GM19324 (cell line): ENCODE measurements around the gene CPB2.

Source experiments
- ATAC-seq: cut with Tn5 transposase; IDR thresholded peaks from one replicate; pipeline ENCODE4 v1.9.1; 2021; ENCODE audit warnings: mild to moderate bottlenecking, moderate library complexity; ENCODE audit not compliant: unreplicated experiment, low FRiP score

The CPB2 gene

GRCh38 chr13:46104868-46105267 is at the start of gene CPB2:
Gene CPB2 (minus strand): TSS chr13:46105033. CDS start chr13:46105009, 24 bp downstream.
- no peak for ATAC-seq

GRCh38 chr13:46154136-46154801 is 49.4 kb upstream of the CPB2 start:
- ATAC-seq, result no peak

- ATAC-seq, result no peak
Observed at GRCh38 chr13:46152627-46153328, 47.9 kb upstream of the CPB2 start.

GRCh38 chr13:46150134-46150693 is 45.4 kb upstream of the CPB2 start:
- ATAC-seq, result no peak

GRCh38 chr13:46149272-46150133 is 44.7 kb upstream of the CPB2 start:
- ATAC-seq, result no peak

- ATAC-seq, result no peak
Observed at GRCh38 chr13:46146898-46147297, 42.1 kb upstream of the CPB2 start.

- ATAC-seq, result no peak
Observed at GRCh38 chr13:46145950-46146349, 41.1 kb upstream of the CPB2 start.

GRCh38 chr13:46145135-46145534 is 40.3 kb upstream of the CPB2 start:
- no peak for ATAC-seq

GRCh38 chr13:46143184-46143701 is 38.4 kb upstream of the CPB2 start:
- no peak for ATAC-seq

GRCh38 chr13:46142776-46143175 is 37.9 kb upstream of the CPB2 start:
- no peak for ATAC-seq

- ATAC-seq, result no peak
Observed at GRCh38 chr13:46140044-46140443, 35.2 kb upstream of the CPB2 start.

GRCh38 chr13:46137627-46138317 is 32.9 kb upstream of the CPB2 start:
- no peak for ATAC-seq

GRCh38 chr13:46136688-46137087 is 31.9 kb upstream of the CPB2 start:
- no peak for ATAC-seq

- no peak for ATAC-seq
Observed at GRCh38 chr13:46134961-46135522, 30.2 kb upstream of the CPB2 start.

GRCh38 chr13:46134494-46134893 is 29.7 kb upstream of the CPB2 start:
- ATAC-seq, result no peak

- no peak for ATAC-seq
Observed at GRCh38 chr13:46132109-46132508, 27.3 kb upstream of the CPB2 start.

GRCh38 chr13:46131705-46132104 is 26.9 kb upstream of the CPB2 start:
- no peak for ATAC-seq

- no peak for ATAC-seq
Observed at GRCh38 chr13:46129955-46130618, 25.3 kb upstream of the CPB2 start.

GRCh38 chr13:46129124-46129523 is 24.3 kb upstream of the CPB2 start:
- ATAC-seq, result no peak
